ENCODE results near the gene PCK1. TPM values are rescaled to one million over a fixed set of nuclear protein-coding genes. Genes with fewer than 3 reads are reported as not detected.

The PCK1 gene
- total RNA-seq, 1 donor from 2014 or later = 0.64 TPM

DNA sequence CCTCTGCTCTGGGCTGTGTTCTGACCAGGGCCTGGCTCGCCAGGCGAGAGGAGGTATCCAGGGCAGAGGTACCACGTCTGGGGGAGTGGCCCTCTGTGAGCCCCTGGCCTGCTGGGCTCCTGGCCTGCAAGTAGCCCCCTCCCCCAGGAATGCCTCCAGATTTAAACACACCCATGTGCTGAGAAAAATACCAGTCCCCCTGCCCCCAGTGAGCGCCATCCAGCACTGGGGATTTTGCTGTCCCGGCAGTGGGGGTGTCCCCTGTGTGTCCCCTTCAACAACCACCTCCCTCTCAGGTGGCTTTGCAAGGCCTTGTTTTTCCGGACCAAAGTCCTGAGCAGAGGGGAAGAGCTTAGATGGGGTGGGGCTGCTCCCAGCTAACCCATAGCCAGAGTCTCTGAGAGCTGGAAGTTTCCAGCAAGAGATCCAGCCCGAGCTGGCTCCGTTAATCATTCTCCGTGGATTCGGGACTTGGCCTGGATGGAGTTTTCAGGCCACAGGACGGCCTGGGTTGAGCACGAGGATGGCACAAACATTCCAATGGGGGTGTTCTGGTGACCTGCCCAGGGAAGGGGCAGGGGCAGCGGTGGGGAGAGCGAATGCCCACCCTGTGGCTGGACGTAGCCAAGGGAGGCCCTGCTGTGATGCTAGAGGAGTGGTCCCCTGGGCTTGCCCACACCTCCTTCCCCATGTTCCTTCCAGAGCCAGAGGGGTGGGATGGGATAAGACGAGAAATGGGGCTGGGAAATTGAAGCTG is 29.0 kb downstream of the PCK1 start:
- no peak for ATAC-seq

DNA sequence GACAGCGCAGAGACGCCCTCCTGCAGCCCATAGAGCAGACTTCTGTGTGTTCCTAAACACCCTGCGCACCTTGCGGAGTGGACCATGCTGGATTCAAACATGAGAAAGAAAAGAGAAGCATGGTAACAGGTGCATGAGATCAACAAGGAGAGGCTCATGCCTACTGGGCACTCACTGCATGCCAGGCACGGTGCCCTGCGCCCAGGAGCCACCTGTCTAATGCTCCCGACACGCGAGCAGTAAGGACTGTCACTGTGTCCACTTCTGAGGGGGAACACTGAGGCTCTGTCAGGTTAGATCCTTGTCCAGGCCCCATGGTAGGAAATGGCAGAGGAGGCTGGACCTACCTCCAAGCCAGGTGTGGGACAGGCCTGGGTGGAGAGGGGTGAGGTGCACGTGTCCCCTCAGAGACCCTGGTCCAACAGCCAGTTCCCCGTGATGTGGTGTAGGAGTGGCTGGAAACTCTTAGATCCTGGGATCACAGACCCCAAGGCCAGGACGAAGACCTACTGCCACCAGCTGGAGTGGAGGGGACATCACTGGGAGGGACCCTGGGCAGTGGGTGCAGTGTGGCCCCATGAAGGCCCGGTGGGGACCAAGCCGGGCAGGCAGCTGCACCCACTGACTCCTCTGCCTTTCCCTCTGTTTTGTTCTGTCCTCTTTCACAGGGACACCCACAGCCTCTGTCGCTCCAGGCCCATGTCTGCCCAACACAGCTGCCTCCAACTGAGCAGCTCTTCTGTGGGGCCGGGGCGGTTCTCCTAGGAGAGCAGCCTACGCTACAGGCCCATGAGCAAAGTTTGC is 29.8 kb downstream of the PCK1 start:
- ATAC-seq = no peak

DNA sequence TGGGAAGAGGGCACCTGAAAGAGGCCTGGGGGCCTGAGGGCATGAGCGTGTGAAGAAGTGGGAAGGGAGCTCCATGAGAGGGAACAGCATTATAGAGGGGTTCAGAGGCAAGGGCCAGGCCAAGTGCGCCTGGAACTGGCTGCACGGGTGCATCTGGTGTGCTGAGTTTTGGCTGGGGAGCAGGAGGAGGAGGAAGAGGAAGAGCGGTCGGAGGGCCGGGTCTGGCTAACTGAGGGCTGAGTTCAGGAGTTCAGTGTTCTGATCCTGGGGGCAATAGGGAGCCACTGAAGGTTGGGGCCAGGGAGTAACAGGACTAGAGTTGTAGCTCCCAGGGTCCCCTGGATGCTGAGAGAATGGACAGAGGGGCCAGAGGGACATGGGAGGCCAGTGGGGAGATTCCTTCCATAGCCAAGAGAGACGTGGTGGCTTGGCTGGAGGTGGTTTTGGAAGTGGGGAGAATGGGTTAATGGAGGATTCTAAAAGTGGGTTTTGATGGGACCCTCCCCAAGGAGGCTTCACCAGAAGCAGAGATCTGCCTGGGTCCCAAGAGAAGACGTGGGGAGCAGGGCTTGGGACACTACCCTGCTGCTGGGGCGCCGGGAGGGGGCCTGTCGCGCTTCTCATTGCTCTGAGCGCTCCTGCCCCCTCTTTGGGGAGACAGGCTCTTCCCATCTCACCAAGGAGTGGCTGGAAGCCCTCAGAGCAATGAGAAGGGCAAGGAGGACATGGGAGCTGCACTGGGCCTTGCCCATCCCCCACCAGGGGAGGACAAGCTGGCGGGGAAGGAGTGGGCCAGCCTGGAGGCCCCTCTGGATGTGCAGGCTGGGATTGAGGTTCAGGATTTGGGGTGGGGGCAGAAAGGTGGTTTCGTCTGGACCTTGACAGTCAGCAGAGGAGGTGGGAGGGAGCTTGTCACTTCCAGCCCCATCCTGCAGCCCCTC is 30.6 kb downstream of the PCK1 start:
- ATAC-seq = no peak

DNA sequence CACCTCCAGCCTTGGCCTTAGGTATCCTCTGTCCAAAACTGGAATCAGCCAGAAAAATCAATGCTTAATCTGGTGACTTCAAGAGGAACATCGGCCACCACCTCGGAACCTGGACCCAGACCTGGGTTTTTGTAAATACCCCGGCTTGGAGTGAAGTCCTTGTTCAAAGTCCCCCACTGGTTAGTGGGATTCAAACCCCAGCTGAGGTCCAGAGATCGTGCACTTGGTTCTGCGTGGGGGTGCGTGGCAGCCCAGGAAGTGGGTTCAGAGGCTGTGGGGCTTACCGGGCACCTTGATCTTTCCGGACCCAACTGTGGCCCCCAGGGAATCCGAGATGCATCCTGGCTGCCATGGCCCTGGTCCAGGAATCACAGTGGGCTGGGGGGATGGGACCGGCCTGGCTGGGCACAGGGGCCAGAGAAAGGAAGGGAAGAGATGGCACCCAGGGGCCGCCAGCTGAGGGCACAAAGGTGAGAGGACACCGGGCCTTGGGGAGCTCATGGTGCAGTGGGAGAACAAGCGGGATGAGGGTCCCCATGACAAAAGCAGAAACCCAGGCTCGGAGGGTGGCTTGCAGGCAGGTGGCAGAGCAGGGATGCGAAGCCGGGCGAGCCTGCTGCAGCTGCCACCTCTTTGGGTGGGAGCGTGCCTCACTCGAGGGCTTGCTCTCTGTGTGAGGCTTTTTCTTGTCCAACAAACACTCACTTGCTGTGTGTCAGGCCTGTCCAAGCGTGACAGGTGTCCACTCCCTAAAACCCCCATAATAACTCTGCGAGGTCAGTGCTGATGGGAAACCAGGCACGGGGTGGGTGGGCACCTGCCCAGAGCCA is 31.6 kb downstream of the PCK1 start:
- no peak for ATAC-seq

DNA sequence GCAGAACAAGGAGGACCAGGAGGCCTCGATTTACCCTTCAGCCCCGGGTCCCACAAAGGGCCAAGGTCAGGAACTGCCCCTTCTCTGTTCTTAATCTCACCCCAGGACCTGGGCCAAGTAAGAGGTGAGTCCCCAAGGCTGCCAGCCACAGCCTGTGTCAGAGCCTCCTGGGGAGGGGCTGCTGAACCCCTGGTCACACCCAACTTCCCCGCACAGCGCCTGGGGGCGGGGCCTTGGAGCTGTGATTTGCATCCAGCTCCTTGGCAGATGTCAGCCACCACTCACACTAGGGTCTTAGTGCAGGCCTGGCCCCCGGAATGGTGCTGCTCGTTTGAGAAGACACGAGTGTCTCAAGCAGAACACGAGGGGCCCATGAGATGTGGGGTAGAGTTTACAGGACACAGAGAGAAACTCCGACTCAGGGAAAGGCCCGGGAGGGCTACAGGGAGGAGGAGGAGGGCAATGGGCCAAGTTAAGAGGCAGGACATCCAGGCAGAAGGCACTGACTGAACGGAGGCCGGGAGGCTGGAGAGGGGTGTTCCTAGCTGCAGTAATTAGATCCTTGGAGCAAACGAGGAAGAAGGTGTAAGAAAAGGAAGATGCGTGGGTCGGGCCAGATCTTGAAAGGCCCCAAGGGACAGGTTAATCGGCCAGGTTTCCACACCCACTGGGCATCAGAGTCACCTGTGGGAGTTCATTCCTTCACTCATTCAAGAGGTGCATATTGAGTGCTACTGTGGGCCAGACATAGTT is 32.4 kb downstream of the PCK1 start:
- no peak for ATAC-seq

DNA sequence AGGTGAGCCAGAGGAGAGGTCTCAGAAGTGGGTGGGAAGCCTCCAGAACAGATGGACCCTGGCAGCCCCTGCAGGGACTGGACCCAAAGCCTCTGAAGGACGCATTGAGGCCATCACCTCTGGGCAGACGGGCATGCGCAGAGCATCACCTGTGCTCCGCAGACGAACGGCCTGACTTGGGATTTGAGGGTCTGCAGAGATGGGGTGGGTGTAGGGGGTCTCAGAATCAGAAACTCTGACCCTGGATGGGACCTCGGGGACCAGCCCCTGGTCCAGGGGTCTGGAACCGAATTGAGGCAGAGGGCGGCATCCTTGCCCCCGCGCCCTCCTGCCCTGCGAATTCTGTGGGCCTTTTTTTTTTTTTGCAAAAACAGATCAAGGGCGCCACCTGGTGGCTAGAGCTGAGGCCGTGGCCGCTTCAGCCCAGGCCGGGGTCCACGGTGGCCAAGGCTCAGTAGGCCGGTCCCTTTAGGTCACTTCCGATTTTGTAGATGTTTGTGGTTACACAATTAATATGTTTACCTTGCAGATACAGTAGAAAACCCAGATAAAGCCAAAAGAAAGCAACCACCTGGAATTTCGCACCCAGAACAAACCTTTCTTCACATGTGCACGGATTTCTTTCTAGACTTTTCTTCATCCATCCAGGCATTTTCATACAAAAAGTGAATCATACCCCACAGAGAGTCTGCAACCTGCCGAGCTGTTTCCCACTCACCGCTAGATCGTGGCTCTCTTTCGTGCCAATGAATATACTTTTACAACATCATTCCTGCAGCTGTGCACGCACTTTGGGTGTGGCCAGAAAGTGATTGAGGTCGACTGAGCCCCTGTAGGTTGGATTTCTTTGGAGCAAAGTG is 33.4 kb downstream of the PCK1 start:
- no peak for ATAC-seq

DNA sequence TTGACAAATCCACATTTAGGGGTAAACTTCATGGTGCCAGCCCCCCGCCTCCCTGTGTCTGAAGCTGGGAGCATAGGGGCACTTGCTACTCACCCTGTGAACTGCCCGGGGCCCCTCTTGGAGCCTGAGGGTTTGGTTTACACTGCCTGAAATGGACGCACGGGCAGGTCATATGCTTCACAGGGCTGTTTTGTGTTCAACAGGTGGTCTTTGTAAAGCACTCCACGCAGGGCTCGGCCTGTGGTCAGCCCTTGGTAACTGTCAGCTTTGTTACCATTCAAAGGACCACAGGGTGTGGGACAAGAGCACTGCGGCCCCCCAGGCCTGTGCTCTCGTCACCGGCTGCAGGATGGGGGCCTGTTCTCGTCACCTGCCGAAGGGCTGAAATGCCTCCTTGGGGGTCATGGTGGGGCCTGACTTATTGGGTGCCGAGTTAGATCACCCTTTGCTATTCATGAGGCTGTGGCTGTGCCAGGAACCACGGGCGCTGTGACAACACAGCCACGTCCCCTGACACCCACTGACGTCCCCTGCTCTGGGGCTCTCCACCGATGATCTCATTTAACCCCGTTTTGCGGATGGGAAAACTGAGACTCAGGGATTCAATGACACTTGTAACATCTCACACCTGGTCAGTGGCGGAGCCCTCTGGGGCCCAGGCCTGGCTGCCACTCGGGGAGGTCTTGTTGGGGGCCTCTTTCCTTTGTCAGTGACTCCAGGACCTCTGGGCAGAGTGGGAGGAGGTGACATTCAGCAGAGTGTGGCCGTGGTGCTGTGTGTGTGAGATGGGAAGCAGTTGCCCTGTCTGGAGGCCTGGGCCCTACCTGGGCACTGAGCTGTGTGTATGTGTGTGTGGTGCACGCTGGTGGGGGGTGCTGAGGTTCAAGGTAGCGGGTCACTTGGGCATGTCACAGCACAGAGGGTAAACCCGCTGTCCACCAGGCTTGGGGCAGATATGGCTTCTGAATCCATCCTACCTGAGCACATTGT is 34.4 kb downstream of the PCK1 start:
- no peak for ATAC-seq

DNA sequence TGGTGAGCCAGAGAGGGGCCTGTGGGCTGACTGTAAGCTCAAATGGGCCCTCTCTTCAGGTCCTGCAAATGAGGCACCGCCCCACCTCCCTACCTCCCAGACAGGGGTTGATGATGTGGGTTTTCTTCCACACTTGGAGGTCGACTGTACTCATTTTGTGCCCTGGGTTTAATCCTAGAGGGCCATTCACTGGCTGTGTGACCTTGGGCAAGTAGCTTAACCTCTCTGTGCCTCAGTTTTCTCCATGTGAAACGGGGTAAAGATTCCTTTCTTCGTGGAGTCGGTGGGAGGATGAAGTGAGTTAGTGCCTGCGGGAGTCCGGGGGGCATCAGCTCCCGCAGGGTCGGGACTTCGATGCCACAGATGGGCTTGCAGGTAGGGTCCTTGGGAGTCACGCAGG is 35.4 kb downstream of the PCK1 start:
- no peak for ATAC-seq

DNA sequence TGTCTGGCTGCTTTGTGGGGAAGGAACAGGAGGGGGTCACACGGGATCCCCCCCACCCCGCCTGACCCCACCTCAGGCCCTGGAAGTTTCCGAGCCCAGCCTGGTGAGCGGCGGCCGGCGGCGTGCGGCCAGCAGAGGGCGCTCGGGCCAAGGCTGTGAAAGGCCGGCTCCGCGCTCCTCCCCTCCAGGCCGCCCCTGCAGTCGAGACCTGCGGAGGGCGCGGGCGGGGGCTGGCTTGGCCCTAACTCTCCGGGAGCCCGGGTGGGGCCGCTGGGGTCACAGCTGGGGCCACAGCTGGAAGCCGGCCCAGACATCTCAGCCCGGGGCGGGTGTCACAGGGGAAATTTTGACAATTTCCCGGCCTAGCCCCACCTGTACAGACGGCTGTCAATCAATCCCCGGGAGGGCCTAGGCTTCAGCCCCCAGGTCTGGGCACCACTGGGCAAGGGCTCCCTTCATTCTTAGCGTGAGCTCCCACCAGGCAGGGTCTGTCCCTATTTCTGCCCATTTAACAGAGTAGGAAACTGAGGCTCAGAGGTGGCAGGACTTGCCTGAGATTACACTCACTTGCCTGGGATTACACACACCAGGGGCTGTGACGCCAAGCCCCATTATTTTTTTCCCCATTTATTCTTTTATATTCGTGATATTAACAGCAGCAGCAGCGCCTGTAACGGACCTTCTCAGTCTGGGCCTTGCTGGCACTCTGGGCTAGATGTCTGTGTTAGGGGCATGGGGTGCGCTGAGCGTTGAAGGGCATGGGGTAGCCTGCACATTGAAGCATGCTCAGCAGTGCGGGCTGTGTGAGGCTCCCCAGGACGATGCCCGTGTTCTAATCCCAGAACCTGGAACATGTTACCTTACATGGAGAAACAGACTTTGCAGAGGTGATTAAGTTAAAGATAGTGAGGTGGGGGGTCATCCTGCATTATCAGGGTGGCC is 36.4 kb downstream of the PCK1 start:
- peak; percentile 66 for ATAC-seq

DNA sequence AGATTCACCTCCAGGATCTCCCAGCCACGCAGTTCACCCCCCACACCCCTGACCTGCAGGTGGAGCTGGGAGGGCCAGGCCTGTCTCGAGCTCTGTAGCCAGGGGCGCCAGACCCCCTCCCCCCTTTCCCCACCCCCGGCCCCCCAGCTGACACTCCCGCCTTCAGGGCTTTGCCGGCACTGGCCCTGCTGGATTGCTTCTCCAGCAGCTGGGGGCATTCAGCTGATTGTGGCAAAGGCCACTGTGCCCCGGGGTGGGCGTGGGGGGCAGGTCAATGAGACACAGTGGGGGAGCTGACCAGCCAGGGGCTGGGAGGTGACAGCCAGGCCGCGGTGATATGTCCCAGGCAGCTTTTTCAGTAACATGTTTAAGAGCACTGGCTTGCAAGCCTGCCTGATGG is 37.1 kb downstream of the PCK1 start:
- ATAC-seq = no peak

DNA sequence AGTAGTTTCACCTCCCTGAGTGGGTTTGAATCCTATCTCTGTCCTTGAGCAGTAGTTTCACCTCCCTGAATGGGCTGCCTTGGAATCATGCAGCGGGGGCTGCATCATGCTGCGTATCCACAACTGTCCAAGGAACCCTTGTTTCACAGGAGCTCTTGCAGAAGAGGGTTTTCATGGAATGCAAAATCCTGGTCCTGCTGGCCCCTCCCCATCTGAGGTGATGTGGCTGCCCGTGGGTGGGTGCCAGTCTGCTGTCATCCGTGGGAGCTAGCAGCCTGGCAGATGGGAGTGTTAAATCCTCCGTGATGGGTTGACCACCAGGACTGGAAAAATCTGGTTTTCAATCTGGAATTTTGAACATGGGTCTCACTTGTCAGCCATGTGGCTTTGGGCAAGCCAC is 37.6 kb downstream of the PCK1 start:
- no peak for ATAC-seq

DNA sequence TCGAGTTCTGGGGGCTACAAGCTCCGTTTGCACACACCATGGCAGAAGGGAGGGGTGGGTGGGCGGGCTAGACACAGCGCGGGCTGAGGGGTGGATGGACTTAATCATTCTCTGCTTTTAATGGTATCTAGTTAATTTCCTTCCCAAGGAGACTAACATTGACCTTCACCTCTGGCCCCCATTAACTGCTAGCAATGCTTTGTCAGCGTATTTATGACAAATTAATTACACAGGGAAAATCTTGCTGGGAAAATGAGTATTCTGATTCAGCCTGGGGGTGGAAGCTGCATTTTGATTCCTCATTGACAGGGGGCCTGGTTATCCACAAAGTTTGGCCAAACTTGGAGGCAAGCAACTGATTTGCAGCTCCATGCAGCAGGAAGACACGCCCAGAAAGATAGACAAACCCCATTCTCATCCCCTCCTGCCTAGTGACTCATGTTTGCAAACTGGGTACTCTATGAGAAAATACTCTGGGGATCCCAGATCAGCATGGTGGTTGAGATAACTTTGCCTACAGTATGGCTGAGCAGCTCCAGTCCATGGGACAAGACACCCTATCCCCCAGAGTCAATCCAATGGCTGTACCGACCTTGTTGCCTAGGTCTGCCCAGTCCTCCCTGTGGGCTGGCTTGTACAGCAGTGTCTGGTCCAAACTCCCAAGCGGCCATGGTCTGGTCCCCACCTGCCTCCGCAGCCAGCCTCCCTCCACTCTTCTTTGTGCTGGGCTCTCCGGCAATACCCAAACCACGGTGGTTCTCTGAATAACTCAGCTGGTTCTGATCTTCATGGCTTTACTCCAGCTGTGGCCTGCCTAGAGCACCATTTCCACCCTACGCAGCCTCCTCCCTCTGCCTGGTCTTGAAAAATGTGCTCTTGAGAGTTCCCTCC is 39.7 kb downstream of the PCK1 start:
- ATAC-seq = no peak

DNA sequence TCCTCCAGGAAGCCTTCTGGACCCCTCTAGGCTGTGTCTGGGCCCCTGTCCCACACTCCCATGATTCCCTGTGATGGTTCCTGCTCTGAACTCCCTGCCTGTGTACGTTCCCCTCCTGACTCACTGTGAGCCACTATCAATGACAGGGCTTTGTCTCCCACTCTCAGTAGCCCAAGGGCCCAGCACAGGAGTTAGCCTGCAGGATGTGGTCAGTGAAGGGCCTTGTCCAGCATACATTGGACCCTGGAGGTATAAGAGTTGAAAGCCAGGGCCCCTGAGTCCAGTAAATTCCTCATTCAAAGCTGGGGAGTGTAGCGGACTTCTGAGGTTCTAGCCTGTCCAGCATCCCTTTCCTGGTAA is 40.3 kb downstream of the PCK1 start:
- ATAC-seq = no peak

DNA sequence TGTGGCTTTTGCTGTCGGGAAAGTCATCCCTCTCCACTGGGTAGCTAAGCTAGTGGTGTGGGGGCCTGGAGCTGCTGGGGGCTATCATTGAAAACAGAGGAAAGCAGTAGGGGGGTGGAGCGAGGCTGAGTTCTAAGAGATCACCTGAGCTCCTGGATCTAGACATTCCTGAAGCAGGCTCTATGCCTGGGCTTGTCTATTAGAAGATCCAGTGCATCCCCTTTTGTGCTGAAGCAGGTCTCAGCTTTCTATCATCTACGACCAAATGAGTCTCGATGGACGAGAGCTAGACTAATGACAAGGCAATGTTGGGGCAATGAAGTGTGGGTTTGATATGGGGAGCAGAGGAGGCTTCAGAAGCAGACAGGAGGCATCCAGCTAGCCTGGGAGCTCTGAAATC is 40.8 kb downstream of the PCK1 start:
- no peak for ATAC-seq

DNA sequence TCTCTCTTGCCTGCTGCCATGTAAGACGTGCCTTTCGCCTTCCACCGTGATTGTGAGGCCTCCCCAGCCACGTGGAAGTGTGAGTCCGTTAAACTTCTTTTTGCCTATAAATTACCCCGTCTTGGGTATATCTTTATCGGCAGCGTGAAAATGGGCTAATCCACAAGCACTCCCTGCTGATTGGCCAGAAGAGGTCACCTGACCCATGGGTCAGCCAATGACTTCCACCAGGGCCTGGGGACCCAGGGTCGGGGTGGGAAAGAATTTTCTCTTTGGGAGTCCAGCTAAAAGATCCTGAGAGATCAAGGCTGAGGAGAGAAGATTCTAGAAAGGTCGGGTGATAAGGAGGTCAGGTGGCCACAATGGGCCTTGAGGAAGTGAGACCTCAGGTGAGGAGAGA is 42.2 kb downstream of the PCK1 start:
- no peak for ATAC-seq

DNA sequence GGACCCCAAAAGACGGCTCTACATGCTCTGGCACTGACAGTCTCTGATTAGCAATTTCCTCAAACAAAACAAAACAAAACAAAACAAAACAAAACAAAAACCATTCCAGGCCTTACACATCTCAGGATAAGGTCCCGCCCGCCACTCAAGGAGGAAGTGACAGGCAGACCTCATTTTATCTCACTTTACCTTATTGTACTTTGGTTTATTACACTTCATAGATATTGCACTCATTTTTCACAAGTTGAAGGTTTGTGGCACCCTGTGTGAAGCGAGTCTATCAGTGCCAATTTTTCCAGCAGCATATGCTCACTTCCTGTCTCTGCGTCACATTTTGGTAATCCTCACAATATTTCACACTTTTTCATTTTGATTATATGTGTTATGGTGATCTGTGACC is 44.1 kb downstream of the PCK1 start:
- no peak for ATAC-seq

DNA sequence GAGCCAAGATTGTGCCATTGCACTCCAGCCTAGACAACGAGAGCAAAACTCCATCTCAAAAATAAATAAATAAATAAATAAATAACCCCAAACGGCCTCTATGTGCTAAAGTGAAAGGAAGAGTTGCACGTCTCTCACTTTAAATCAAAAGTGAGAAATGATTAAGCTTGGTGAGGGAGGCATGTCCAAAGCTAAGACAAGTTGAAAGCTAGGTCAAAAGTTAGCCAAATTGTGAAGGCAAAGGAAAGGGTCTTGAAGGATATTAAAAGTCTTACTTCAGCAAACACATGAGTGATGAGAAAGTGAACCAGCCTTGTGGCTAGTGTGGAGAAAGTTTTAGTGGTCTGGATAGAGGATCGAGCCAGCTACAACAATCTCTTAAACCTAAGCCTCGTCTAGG is 45.0 kb downstream of the PCK1 start:
- ATAC-seq = no peak
